Measurements from ENCODE around the gene R3HDM4. TPM values are rescaled to one million over a fixed set of nuclear protein-coding genes. Genes with fewer than 3 reads are reported as not detected.
A peak's percentile ranks its signal among the peaks of the same experiment; 100 is the strongest.

The R3HDM4 gene
- total RNA-seq, 1 donor from 2014 or later = 21.9 TPM

DNA sequence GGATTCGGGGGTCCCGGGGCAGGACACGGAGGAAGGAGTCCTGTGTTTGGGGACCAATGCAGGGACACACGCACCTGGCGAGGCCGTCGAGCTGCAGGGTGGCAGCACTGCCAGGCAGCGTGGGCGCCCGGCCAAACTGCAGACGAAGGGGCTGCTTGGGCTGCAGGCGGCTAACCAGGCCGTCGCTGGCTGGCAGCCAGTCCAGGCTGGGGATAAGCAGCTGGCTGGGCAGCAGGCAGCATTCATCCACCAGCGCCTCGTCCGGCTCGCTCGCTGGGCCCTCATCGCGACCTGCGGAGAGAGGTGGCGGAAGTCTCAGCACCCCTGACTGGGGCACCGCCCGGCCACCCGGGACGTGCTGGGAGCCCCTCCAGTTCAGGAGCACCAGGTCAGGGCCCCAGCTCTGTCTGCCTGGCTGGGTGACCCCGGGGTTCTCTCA lies 42.0 kb downstream of the R3HDM4 start:
- ATAC-seq (no peak), DNase-seq (ENCODE audit: missing footprints) (peak; percentile 76)
- intact Hi-C loops (cut with DNase I) = loop anchor here (5.0 kb wide), 1 partner anchor 41 kb away; the partner anchor contains the start of gene R3HDM4

DNA sequence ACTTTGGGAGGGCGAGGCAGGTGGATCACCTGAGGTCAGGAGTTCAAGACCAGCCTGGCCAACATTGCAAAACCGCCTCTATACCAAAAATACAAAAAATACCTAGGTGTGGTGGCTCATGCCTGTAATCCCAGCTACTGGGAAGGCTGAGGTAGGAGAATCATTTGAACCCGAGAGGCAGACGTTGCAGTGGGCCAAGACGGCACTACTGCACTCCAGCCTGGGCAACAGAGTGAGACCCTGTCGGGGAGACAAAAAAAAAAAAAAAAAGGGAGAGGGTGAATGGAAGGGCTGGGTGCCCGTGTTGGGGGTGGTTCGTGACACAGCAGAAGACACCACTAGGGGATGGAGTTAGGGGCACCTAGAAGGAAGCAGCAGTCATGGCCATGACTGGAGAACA lies 42.7 kb downstream of the R3HDM4 start:
- DNase-seq (ENCODE audit: missing footprints) (no peak), ATAC-seq (no peak)
- intact Hi-C loops (cut with DNase I) = loop anchor here (5.0 kb wide), 1 partner anchor 42 kb away; the partner anchor contains the start of gene R3HDM4

DNA sequence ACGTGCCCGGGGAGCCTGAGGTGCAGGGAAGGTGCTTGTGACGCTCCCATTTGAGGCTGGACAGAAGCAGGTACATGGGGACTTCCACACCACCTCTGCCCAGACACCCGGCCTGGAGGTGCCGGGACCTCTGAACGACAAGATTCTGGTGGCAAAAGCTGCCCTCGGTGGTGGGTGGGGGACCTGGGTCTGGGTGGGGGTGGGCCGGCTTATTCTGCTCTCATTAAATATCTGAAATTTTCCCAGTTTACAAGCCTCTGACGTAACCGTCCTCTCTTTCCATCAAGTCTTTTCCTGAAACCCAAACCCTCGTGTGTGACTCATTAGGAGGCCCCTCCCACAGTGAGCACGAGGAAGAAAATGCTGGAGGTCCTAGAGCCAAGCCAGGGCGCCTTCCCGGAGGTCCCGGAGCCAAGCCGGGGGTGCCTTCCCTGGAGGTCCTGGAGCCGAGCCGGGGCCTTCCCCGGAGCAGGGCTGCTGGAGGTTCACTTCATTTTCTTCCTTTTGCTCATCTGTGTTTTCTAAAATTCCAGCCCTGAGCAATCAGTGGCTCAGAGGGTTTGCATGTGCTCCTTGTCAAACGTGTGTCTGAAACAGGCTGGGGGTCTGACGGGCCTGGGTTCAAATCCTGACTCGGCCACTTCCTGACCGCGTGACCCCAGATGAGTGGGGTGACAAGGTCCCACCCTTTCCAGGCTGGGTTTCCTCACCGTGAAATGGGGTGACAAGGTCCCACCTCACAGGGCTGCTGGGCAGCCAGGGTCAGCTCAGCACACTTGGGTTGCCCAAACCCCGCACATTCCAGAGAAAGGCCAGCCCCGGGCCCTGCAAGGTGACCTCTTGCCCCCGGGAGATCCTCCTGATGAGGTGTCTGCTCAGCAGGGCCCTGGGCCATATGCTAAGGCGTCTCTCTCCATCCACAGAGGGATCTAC lies 43.5 kb downstream of the R3HDM4 start:
- DNase-seq (ENCODE audit: missing footprints) = no peak
- intact Hi-C loops (cut with DNase I) = loop anchor here (5.0 kb wide), 1 partner anchor 43 kb away; the partner anchor contains the start of gene R3HDM4
- peak; percentile 27 for ATAC-seq

DNA sequence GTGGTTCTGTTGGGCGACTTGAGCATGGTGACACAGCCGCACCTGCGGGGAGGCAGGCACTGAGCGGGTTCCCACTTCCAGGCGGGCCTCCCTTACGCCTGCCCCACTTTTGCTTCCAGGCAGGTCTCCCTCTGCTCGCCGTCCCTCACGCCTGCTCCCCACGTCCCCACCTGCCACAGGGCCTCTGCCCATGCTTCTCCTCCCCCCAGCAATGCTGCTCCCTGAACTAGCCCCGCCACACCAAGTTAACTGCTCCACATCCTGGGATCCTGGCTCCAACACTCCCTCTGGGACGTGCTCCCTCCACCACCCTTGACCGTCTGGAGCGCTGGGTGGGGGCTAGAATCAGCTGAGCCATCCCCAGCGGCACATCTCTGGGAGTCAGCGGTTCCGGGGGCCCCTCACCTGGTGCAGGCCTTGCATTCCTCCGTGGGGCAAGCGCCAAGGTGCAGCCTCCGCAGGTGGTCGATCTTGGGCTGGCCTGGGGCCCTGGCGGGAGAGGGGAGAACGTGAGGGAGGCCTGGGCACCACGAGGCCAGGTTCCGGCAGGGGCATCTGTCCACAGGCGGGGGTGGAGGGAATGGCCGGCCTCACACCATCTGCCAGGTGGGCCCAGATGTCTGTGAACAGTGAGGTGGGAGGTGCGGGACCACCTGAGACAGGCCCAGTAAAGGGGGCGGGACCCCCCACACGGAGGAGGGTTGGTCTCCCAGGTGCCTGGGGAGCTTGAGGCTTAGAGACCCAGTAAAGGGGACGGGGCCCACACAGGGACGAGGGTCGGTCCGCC lies 44.4 kb downstream of the R3HDM4 start:
- intact Hi-C loops (cut with DNase I) = no loop called here
- DNase-seq (ENCODE audit: missing footprints) (no peak), ATAC-seq (no peak)

DNA sequence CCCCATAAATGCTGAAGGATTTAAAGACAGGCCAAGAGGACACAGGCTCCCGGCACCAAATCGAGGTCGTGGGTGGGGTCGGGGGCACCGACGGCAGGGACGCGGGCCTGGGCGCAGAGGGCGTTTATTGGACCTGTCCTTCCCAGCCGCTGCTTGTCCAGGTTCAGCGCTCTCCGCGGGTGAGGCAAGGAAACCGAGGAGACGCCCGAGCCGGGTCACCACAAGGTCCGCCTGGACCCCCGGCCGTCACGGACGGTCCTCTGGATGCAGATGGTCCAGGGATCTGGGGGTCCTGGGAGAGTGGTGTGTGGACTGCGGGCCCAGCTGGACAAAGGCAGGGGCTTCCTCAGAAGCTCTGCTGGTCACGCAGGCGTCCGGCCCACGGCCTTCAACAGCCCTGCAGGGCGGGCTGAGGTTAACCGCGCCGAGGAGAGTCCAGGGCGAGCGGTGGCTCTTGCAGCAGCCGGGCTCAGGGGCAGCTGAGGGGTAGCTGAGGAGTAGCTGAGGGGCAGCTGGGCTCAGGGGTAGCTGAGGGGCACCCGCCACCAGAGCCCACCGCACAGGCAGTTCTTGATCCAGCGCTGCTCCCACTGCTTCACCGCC lies 45.1 kb downstream of the R3HDM4 start:
- ATAC-seq = no peak
- intact Hi-C loops (cut with DNase I) = no loop called here
- DNase-seq (ENCODE audit: missing footprints) = no peak

DNA sequence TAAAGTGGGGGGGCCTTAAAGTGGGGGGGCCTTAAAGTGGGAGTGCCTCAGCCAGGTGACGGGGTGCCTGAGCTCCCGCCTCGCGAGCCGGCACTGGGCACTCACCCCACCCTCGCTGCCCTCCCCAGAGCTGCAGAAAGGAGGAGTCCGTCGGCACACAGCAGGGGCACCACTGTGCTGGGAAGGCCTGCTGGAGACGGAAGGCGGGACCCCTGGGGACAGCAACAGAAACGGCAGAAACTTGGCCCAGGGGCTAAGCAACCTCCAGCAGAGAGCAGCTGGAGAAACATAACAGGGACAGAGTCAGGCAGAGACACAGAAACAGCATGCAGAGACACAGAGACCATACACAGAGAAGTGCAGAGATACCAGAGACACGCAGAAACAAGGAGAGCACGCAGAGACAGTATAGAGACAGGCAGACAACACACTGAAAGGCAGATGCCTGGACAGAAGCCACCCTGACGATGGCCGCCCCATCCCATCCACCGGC lies 45.7 kb downstream of the R3HDM4 start:
- intact Hi-C loops (cut with DNase I) = no loop called here
- no peak for DNase-seq (ENCODE audit: missing footprints)
- ATAC-seq = peak; percentile 9

DNA sequence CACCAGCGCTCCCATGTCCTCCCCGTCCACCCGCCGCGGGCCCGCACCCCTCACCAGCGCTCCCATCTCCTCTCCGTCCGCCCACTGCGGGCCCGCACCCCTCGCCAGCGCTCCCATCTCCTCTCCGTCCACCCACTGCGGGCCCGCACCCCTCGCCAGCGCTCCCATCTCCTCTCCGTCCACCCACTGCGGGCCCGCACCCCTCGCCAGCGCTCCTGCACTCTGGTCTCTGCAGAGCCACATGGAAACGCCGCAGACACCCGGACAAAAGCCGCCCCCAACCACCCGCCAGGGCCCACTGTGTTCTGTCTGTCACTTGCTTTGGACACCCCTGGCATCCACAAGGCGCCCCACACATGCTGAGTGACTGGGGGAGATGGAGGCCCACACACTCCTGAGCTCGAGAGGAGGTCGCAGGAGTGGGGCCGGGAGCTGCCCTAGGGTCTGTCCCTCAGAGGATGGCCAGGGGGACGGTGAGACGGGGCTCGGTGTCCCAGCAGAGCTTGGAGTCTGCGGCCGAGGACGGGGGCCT lies 46.2 kb downstream of the R3HDM4 start:
- no peak for ATAC-seq
- DNase-seq (ENCODE audit: missing footprints) = no peak
- intact Hi-C loops (cut with DNase I) = no loop called here

DNA sequence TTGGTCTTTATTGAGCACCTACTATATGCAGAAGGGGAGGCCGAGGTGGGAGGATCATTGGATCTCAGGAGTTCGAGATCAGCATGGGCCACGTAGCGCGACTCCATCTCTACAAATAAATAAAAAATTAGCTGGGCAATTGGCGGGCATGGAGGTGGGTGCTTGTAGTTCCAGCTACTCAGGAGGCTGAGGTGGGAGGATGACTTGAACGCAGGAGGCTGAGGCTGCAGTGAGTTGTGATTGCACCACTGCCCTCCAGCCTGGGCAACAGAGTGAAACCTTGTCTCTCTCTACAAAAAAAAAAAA lies 49.8 kb downstream of the R3HDM4 start:
- DNase-seq (ENCODE audit: missing footprints) (no peak), ATAC-seq (no peak)
- intact Hi-C loops (cut with DNase I) = loop anchor here (2.0 kb wide), 1 partner anchor 58 kb away; no protein-coding TSS in a partner anchor

DNA sequence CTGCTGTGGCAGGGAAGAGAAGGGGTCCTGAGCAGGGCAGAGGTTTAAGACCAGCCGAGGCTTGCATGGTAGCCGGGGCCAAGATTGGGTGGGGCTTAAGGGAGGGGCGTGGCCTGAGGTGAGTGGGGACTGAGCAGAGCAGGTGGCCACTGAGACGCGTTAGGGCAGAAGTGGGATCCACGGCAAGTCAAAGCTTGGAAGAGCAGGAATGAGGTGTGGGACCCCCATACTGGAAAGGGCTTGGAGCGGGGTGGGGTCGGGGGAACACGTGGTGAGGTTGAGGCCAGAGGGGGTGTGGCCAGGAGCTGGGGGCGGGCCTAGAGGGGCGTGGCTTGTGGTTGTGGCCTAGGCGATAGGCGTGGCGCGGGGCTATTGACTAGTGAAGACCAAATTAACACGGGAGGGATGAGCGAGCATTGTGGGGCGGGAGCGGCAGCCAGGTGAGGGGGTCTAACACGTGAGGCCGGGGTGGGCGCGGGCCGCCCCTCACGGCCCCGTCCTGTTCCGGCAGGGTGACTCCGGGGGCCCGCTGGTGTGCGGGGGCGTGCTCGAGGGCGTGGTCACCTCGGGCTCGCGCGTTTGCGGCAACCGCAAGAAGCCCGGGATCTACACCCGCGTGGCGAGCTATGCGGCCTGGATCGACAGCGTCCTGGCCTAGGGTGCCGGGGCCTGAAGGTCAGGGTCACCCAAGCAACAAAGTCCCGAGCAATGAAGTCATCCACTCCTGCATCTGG lies 50.3 kb downstream of the R3HDM4 start:
- DNase-seq (ENCODE audit: missing footprints) (peak; percentile 88), ATAC-seq (no peak)
- intact Hi-C loops (cut with DNase I) = loop anchor here (2.0 kb wide), 1 partner anchor 58 kb away; no protein-coding TSS in a partner anchor

DNA sequence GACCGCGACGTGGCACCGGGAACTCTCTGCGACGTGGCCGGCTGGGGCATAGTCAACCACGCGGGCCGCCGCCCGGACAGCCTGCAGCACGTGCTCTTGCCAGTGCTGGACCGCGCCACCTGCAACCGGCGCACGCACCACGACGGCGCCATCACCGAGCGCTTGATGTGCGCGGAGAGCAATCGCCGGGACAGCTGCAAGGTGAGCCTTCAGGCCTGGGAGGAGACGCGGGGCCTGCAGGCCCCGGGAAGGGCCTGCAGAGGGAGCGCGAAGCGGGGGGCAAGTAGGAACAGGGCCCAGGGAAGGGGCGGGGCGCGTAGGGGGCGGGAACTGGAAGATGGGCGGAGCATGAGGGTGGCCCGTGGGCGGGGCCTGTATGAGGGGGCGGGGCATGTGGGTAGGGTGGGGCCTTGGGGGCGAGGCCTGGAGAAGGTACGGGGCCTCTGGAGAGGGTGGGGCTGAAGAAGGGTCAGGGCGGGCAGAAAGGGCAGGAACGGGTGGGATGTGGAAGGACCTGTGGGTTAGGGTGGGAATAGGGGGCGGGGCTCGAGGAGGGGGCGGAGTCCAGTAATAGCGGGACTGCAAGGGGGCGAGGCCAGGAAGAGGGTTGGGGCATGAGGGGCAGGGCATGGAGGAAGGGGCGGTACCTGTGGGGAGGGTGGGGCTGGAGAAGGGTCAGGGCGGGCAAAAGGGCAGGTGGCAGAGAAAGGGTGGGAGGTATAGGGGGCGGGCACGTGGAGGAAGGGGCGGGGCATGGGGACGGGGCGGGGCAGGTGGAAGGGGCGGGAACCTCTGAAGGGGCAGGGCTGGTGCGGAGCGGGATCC lies 51.1 kb downstream of the R3HDM4 start:
- ATAC-seq (no peak), DNase-seq (ENCODE audit: missing footprints) (no peak)
- intact Hi-C loops (cut with DNase I) = loop anchor here (2.0 kb wide), 1 partner anchor 59 kb away; no protein-coding TSS in a partner anchor

DNA sequence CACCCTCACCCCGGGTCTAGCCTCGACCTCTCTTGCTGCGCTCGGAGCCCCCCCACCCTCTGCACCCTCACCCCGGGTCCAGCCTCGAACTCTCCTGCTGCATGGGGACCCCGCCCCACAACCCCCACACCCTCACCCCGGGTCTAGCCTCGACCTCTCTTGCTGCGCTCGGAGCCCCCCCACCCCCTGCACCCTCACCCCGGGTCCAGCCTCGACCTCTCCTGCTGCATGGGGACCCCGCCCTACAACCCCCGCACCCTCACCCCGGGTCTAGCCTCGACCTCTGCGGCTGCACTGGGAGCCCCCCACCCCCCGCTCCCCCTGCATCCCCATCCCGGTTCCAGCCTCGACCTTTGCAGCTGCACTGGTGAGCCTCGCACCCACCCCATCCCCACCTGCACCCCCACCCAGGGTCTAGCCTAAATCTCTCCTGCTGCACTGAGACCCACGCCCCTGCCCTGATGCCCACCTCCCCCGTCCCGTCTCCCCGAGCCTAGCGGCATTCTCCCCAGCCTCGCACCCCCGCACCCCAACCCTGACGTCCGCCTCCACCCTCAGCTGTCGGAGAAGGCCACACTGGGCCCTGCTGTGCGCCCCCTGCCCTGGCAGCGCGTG lies 51.8 kb downstream of the R3HDM4 start:
- ATAC-seq (no peak), DNase-seq (ENCODE audit: missing footprints) (no peak)
- intact Hi-C loops (cut with DNase I) = no loop called here

DNA sequence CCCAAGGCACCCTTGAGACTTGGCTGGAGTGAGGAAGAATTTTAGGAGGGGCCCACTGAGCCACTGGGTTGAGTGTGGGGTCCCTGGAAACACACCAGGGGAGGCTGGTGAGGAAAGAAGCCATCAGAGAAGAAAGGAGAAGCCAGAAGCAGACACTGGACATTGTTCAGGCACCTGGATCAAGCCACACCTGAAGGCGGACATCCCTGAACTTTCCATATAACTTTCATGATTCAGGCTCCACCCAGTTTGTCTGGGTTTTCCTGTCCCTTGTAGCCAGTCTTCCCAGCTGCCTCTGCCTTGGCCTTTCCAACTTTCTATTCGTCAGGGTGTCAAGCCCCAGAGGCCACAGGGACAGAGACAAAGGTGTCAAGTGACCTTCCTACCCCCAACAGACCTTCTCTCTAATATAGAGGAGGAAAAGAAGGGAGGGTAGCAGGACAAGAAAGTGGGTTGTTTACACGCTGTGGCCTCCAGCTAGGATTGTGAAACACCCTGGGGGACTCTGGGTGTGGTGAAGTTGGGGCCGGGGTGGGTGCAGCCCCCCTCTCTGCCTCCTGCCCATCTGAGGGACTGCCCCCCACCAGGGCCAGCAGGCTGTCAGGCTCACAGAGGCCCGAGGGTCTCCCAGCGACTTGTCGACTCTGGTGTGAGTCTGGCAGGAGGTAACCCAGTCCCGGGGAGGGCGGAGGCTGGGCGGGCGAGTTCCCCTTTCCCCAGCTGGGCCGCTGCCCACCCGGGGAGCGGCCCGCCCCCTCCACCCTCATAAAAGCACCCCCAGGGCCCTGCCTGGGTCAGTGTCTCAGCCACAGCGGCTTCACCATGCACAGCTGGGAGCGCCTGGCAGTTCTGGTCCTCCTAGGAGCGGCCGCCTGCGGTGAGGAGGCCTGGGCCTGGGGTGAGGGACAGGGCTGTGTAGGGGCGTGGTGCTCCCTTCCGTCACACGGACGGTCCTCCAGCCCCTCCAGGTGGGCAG lies 53.9 kb downstream of the R3HDM4 start, which contains the start of gene CFD:
CFD (plus strand) TSS at position 797 of the 976 bp plus-strand sequence; CDS start at position 823, 26 bp downstream.
- peak; percentile 77 for ATAC-seq
- intact Hi-C loops (cut with DNase I) = no loop called here
- DNase-seq (ENCODE audit: missing footprints) = peak; percentile 90

DNA sequence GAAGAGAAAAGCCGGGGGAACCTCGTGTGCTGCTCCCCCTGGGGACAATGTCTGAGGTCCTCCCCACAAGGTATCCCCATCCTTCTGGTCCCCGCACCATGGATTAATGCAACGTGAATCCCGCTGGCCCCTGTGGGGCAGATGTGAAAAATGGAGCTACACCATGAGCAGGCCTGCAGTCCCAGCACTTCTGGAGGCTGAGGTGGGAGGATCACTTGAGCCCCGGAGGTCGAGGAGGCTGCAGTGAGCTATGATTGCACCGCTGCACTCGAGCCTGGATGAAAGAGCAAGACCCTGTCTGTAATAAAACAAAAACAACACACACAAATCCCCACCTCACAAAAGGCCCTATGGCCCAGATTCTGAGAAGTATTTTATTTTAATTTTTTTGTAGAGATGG lies 54.7 kb downstream of the R3HDM4 start:
- no peak for DNase-seq (ENCODE audit: missing footprints)
- ATAC-seq = no peak
- intact Hi-C loops (cut with DNase I) = no loop called here

DNA sequence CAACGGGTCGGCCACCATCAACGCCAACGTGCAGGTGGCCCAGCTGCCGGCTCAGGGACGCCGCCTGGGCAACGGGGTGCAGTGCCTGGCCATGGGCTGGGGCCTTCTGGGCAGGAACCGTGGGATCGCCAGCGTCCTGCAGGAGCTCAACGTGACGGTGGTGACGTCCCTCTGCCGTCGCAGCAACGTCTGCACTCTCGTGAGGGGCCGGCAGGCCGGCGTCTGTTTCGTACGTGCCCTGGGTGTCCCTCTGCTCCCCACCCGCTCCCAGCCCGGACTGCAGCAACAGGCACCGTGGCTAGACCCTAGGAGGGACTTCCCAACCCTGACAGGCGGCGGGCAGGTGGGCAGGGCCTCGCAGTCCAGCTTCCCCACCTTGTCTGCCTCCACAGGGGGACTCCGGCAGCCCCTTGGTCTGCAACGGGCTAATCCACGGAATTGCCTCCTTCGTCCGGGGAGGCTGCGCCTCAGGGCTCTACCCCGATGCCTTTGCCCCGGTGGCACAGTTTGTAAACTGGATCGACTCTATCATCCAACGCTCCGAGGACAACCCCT lies 57.4 kb downstream of the R3HDM4 start:
- intact Hi-C loops (cut with DNase I) = loop anchor here (2.0 kb wide), 1 partner anchor 85 kb away; no protein-coding TSS in a partner anchor
- no peak for DNase-seq (ENCODE audit: missing footprints)
- ATAC-seq = no peak

DNA sequence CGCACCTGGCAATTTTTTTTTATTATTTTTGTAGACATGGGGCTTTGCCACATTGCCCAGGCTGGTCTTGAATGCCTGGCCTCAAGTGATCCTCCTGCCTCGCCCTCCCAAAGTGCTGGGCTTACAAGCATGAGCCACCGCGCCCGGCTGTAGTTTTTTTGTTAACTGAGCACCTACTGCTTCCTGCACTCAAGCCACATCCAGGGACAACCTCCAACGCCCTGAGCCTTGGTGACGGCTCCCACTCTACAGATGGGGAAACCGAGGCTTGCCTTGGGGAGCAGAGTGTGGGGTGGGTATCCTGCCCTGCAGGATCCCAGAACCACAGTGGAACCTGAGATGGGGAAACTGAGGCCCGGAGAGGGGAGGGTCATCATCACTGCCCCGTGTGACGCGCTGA lies 57.9 kb downstream of the R3HDM4 start:
- no peak for ATAC-seq
- no peak for DNase-seq (ENCODE audit: missing footprints)
- intact Hi-C loops (cut with DNase I) = no loop called here

All from Right ventricle myocardium inferior (tissue), 1 donor.